ENCODE results near the gene AP1M1. TPM values are rescaled to one million over a fixed set of nuclear protein-coding genes. Genes with fewer than 3 reads are reported as not detected.

AP1M1 gene
- total RNA-seq, 1 donor from 2014 or later, result 23.4 TPM

- FAIRE-seq, result no peak
- no peak for TF ChIP-seq CTCF (IDR thresholded peaks at IDR 0.05; ENCODE audit: insufficient read depth, low read length, severe bottlenecking)
- Histone ChIP-seq H3K27me3 (ENCODE audit: control insufficient read depth, insufficient read depth, low read length) (no peaks in the 10 kb centered on the region), H3K36me3 (ENCODE audit: control insufficient read depth, insufficient read depth, low read length) (peaks cover 25% of the 10 kb centered on the region), H3K4me3 (ENCODE audit: low read depth, low read length) (no peak overlapping the region)
- DNase-seq (ENCODE audit: low read depth), result no peak
Observed at GRCh38 chr19:16233081-16233776, 35.5 kb downstream of the AP1M1 start.

GRCh38 chr19:16233836-16234551, 36.3 kb downstream of the AP1M1 start:
- no peak overlapping the region for H3K4me3 ChIP-seq (ENCODE audit: low read depth, low read length)
- peaks cover 21% of the 10 kb centered on the region for H3K36me3 ChIP-seq (ENCODE audit: control insufficient read depth, insufficient read depth, low read length)
- FAIRE-seq, result no peak
- no peak for TF ChIP-seq CTCF (IDR thresholded peaks at IDR 0.05; ENCODE audit: insufficient read depth, low read length, severe bottlenecking)
- no peaks in the 10 kb centered on the region for H3K27me3 ChIP-seq (ENCODE audit: control insufficient read depth, insufficient read depth, low read length)
- no peak for DNase-seq (ENCODE audit: low read depth)

GRCh38 chr19:16234552-16235445, 37.1 kb downstream of the AP1M1 start:
- Histone ChIP-seq H3K27me3 (ENCODE audit: control insufficient read depth, insufficient read depth, low read length) (no peaks in the 10 kb centered on the region), H3K4me3 (ENCODE audit: low read depth, low read length) (no peak overlapping the region), H3K36me3 (ENCODE audit: control insufficient read depth, insufficient read depth, low read length) (peaks cover 16% of the 10 kb centered on the region)
- no peak for DNase-seq (ENCODE audit: low read depth)
- no peak for FAIRE-seq
- TF ChIP-seq CTCF (IDR thresholded peaks at IDR 0.05; ENCODE audit: insufficient read depth, low read length, severe bottlenecking), result no peak

GRCh38 chr19:16235811-16236652, 38.3 kb downstream of the AP1M1 start:
- no peak for TF ChIP-seq CTCF (IDR thresholded peaks at IDR 0.05; ENCODE audit: insufficient read depth, low read length, severe bottlenecking)
- no peak for DNase-seq (ENCODE audit: low read depth)

GRCh38 chr19:16244091-16244490, 46.4 kb downstream of the AP1M1 start:
- no peak for DNase-seq (ENCODE audit: low read depth)
- H3K27me3 ChIP-seq (ENCODE audit: control insufficient read depth, insufficient read depth, low read length), result no peaks in the 10 kb centered on the region
- no peak for FAIRE-seq

More at GRCh38 chr19:16235811-16236652, 38.3 kb downstream of the AP1M1 start:
- FAIRE-seq, result no peak
- peaks cover 13% of the 10 kb centered on the region for H3K36me3 ChIP-seq (ENCODE audit: control insufficient read depth, insufficient read depth, low read length)
- H3K27me3 ChIP-seq (ENCODE audit: control insufficient read depth, insufficient read depth, low read length), result no peaks in the 10 kb centered on the region
- H3K4me3 ChIP-seq (ENCODE audit: low read depth, low read length), result no peak overlapping the region

More at GRCh38 chr19:16244091-16244490, 46.4 kb downstream of the AP1M1 start:
- Histone ChIP-seq H3K4me3 (ENCODE audit: low read depth, low read length) (no peak overlapping the region), H3K36me3 (ENCODE audit: control insufficient read depth, insufficient read depth, low read length) (no peaks in the 10 kb centered on the region)
- TF ChIP-seq CTCF (IDR thresholded peaks at IDR 0.05; ENCODE audit: insufficient read depth, low read length, severe bottlenecking), result no peak
